SK-N-MC (cell line): Measurements from ENCODE around the gene ASB10.

Experiments used
- EZH2 ChIP-seq: fragments of 200-600 bp; sonication (generic); IDR thresholded peaks from one replicate; pipeline ENCODE4 v1.6.1; 2017; ENCODE audit warnings: antibody characterized with exemption
- POLR2AphosphoS5 ChIP-seq: IDR thresholded peaks from 2 replicates; pipeline ENCODE4 v1.6.1; 2012; ENCODE audit warnings: mild to moderate bottlenecking, low read depth, low read length, borderline replicate concordance

GRCh38 chr7:151130741-151131157 lies 56.3 kb downstream of the ASB10 start:
- no peak for TF ChIP-seq POLR2AphosphoS5
- TF ChIP-seq EZH2 = no peak
